Right lobe of liver (tissue), 6 donors: ENCODE measurements around the gene MX1. TPM values are rescaled to one million over a fixed set of nuclear protein-coding genes. Genes with fewer than 3 reads are reported as not detected.

Experiments
- ATAC-seq, 4 donors: fragments of 200-7000 bp; cut with Tn5 transposase; one replicate each; pipeline ENCODE4 v1.9.1; 2020; ENCODE audit warnings: mild to moderate bottlenecking in 4 of 4, moderate library complexity in 4 of 4
- DNase-seq, 3 donors: peaks; one replicate each; pipeline ENCODE4 v3.0.0-alpha.2; 2020
- H3K27ac ChIP-seq, 3 donors: fragments of 200-600 bp; one replicate each; pipeline ENCODE4 v1.8.0; 2022
- H3K27me3 ChIP-seq, 2 donors: fragments of 200-600 bp; one replicate each; pipeline ENCODE4 v1.8.0; 2022
- H3K36me3 ChIP-seq, 4 donors: fragments of 200-600 bp; sonication (generic) in 1 of 4; one replicate each; pipeline versions ENCODE4 v1.5.1 to v1.8.0; 2017 to 2022; ENCODE audit warnings: control low read depth in 1 of 4
- H3K4me1 ChIP-seq, 4 donors: fragments of 200-600 bp; sonication (generic) in 1 of 4; one replicate each; pipeline versions ENCODE4 v1.5.1 to v1.8.0; 2017 to 2022; ENCODE audit warnings: control low read depth in 1 of 4
- H3K4me3 ChIP-seq, 3 donors: fragments of 200-600 bp; one replicate each; pipeline ENCODE4 v1.8.0; 2022
- H3K9me3 ChIP-seq, 4 donors: fragments of 200-600 bp; sonication (generic) in 1 of 4; one replicate each; pipeline versions ENCODE4 v1.5.1 to v1.8.0; 2017 to 2022; ENCODE audit warnings: control low read depth in 1 of 4
- POLR2A ChIP-seq: fragments of 450-650 bp; IDR thresholded peaks from one replicate; pipeline ENCODE4 v1.6.1; 2017; ENCODE audit warnings: antibody characterized with exemption, mild to moderate bottlenecking
- WGBS: methylation state at CpG from one replicate; pipeline ENCODE4 v1.1.6; 2018; ENCODE audit warnings: low coverage, low lambda C conversion rate; ENCODE audit not compliant: insufficient coverage; ENCODE audit errors: missing lambda C conversion rate; 5-methylcytosine and 5-hydroxymethylcytosine counted together
- intact Hi-C, 2 donors: fragments of 100-400 bp; cut with DNase I; formaldehyde crosslinking; loops; one replicate each; pipeline versions ENCODE4 v1.11.2 to v1.14.1; 2022
- total RNA-seq, 6 experiments: library from RNA; depleted of rRNA in 2 of 6; stranded (reverse); fragments of >200 nt in 2 of 6; fragmentation: NEBNext Ultra II Directional in 3 of 6; extraction: Animal tissue kit (Norgen Biotek cat#: 25700) in 3 of 6; gene quantifications; one replicate each; pipeline versions ENCODE4 v1.1.0 to v1.2.4, GENCODE V29; 2016 to 2023
- TF ChIP-seq, protein P1 (sequence below), 4 donors: fragments of 200-600 bp in 3 of 4; fragments of 450-650 bp in 1 of 4; IDR thresholded peaks; one replicate each; pipeline versions ENCODE4 v1.5.1 to v1.8.0; 2016 to 2022; ENCODE audit warnings: antibody characterized with exemption in 4 of 4, mild to moderate bottlenecking in 2 of 4
- donor health status: DM: no; HTN: yes; CAD: no.
- donor health status: DM: no; HTN: no; CAD: no.
- donor health status: DM: no; HTN: no; CAD: no.
- donor health status: DM: no; HTN: yes; CAD: no.
- donor health status: DM: no; HTN: yes; CAD: no.

The MX1 gene
- total RNA-seq, 6 experiments from 2014 or later = 6.1 to 25.4 (median 10.5) TPM

DNA sequence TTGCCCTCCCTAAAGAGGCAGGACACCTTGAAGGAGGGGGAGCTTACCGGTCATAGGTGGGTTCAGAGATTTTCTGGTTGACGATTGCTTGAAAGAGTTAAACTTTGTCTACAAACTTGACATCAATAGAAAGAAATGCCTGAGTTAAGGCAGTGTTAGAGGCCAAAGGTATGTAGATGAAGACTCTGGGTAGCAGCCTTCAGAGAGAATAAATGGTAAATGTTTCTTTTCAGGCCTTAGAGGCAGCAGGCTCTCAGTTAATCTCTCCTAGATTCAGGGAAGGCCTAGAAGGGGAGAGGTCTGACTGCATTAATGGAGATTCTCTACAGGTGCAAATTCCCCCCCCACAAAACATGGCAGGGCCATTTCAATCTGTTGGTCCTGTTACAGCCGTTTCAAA, 27.7 kb downstream of the MX1 start:
- Histone ChIP-seq H3K4me3 (no peak overlapping the region), H3K36me3 (peaks cover 0 to 19% (median 1%) of the 10 kb centered on the region in 4 donors), H3K9me3 (no peaks in the 10 kb centered on the region), H3K4me1 (no peaks in the 10 kb centered on the region), H3K27me3 (no peaks in the 10 kb centered on the region), H3K27ac (no peak overlapping the region)
- no peak for ATAC-seq
- TF ChIP-seq POLR2A = no peak
- TF ChIP-seq, protein P1, sequence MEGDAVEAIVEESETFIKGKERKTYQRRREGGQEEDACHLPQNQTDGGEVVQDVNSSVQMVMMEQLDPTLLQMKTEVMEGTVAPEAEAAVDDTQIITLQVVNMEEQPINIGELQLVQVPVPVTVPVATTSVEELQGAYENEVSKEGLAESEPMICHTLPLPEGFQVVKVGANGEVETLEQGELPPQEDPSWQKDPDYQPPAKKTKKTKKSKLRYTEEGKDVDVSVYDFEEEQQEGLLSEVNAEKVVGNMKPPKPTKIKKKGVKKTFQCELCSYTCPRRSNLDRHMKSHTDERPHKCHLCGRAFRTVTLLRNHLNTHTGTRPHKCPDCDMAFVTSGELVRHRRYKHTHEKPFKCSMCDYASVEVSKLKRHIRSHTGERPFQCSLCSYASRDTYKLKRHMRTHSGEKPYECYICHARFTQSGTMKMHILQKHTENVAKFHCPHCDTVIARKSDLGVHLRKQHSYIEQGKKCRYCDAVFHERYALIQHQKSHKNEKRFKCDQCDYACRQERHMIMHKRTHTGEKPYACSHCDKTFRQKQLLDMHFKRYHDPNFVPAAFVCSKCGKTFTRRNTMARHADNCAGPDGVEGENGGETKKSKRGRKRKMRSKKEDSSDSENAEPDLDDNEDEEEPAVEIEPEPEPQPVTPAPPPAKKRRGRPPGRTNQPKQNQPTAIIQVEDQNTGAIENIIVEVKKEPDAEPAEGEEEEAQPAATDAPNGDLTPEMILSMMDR (IDR thresholded peaks at IDR 0.05) = no peak
- intact Hi-C loops = loop anchor here (10.0 kb wide), 2 partner anchors 159 to 169 kb away; no protein-coding TSS in a partner anchor
- WGBS = 90% methylated on average over 3 of the region's 3 CpGs
- no peak for DNase-seq

DNA sequence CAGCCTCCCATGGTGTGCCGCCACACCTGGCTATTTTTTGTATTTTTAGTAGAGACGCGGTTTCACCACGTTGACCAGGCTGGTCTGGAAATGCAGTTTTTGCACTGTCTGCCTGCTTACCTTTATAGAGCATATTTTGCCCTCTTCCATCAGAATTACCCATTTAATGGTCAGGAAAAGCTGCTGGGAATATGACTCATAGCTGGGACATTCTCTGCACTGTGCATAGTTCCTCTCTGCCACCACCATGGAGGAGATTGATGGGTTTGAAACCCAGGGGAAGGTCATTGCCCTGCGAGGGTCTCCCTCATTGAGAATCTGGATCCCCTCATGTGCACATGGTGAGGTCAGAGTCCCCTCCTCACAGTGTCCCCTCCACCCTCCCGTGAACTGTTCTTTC, 32.1 kb downstream of the MX1 start:
- WGBS = 91% methylated on average over 4 of the region's 6 CpGs
- Histone ChIP-seq H3K4me1 (no peaks in the 10 kb centered on the region), H3K36me3 (peaks cover 0 to 12% (median 1%) of the 10 kb centered on the region in 4 donors), H3K27me3 (no peaks in the 10 kb centered on the region), H3K9me3 (no peaks in the 10 kb centered on the region), H3K27ac (no peak overlapping the region), H3K4me3 (no peak overlapping the region)
- intact Hi-C loops = loop anchor here (10.0 kb wide), 2 partner anchors 163 to 173 kb away; no protein-coding TSS in a partner anchor
- ATAC-seq = no peak
- no peak for TF ChIP-seq POLR2A
- TF ChIP-seq, protein P1 (IDR thresholded peaks at IDR 0.05) = no peak
- DNase-seq = peak in 1 of 3 donors; percentile 6

DNA sequence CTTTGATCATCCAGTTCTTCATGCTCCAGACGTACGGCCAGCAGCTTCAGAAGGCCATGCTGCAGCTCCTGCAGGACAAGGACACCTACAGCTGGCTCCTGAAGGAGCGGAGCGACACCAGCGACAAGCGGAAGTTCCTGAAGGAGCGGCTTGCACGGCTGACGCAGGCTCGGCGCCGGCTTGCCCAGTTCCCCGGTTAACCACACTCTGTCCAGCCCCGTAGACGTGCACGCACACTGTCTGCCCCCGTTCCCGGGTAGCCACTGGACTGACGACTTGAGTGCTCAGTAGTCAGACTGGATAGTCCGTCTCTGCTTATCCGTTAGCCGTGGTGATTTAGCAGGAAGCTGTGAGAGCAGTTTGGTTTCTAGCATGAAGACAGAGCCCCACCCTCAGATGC, 32.5 kb downstream of the MX1 start:
- Histone ChIP-seq H3K9me3 (no peaks in the 10 kb centered on the region), H3K27ac (no peak overlapping the region), H3K27me3 (no peaks in the 10 kb centered on the region), H3K4me1 (no peaks in the 10 kb centered on the region), H3K36me3 (peaks cover 0 to 12% (median 1%) of the 10 kb centered on the region in 4 donors), H3K4me3 (no peak overlapping the region)
- TF ChIP-seq POLR2A = no peak
- TF ChIP-seq, protein P1 (IDR thresholded peaks at IDR 0.05) = no peak
- 89% methylated on average over 6 of the region's 22 CpGs for WGBS
- no peak for ATAC-seq
- intact Hi-C loops = loop anchor here (10.0 kb wide), 2 partner anchors 164 to 174 kb away; no protein-coding TSS in a partner anchor
- peak in 1 of 3 donors; percentile 31 for DNase-seq

DNA sequence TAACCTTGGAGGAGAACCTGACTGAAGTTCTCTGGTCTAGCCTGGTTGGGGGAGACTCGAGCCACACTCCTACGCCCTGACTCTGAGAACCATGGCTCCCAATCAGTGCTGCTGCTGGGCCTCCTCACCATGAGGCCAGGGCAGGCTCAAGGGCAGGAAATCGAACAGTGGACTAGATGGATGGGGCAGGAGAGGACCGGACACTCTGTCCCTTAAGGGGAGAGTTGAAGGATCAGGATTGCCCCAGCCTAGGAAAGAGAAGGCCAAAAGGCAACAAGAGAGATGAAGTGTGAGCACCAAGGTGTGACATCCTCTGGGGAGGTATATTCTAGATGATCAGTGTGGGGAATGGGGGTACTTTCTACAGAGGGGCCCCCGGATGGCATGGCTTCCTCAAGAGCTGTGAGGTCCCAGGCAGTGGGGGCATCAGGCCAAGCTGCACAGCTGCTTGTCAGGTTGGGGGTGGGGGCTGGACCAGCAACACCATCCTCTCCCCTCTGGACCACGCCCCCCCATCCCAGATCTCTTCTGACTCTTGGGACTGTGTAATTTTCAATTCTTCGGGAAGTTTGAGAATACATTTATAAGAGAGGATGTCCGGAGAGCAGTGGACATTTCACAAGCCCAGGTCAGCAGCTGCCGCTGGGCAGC, 34.0 kb downstream of the MX1 start:
- Histone ChIP-seq H3K4me1 (no peaks in the 10 kb centered on the region), H3K27me3 (no peaks in the 10 kb centered on the region), H3K36me3 (peaks cover 0 to 9% (median 5%) of the 10 kb centered on the region in 4 donors), H3K4me3 (no peak overlapping the region), H3K27ac (no peak overlapping the region), H3K9me3 (no peaks in the 10 kb centered on the region)
- DNase-seq (peak in 1 of 3 donors; percentile 17), ATAC-seq (peak in 1 of 4 donors; percentile 14)
- 72% methylated on average over 6 of the region's 9 CpGs for WGBS
- no peak for TF ChIP-seq POLR2A
- TF ChIP-seq, protein P1 (IDR thresholded peaks at IDR 0.05) = no peak
- intact Hi-C loops = loop anchor here (10.0 kb wide), 2 partner anchors 165 to 175 kb away; no protein-coding TSS in a partner anchor
